ENCODE data around the gene MAD1L1.

MAD1L1 gene

GRCh38 chr7:2205036-2205780 is 27.5 kb downstream of the MAD1L1 start:
- no peak overlapping the region for H3K27ac ChIP-seq (ENCODE audit: low read depth, low read length)
- no peaks in the 10 kb centered on the region for H3K27me3 ChIP-seq (ENCODE audit: control insufficient read depth in 5 of 5, insufficient read depth in 4 of 5, low read length in 5 of 5)
- no peaks in the 10 kb centered on the region for H3K9me3 ChIP-seq (ENCODE audit: control insufficient read depth in 5 of 5, low read length in 5 of 5)
- no peak overlapping the region for H3K9ac ChIP-seq (ENCODE audit: low read length in 5 of 5)
- peaks cover 0 to 10% (median 7%) of the 10 kb centered on the region in 5 donors for H3K4me1 ChIP-seq (ENCODE audit: control insufficient read depth in 5 of 5, insufficient read depth in 5 of 5, low read length in 5 of 5)
- peaks cover 3 to 47% (median 34%) of the 10 kb centered on the region in 5 donors for H3K36me3 ChIP-seq (ENCODE audit: control insufficient read depth in 5 of 5, insufficient read depth in 5 of 5, low read length in 5 of 5)
- H3K4me3 ChIP-seq (ENCODE audit: low read depth in 1 of 5, low read length in 5 of 5), result no peak overlapping the region

- Histone ChIP-seq H3K4me3 (ENCODE audit: low read depth in 1 of 5, low read length in 5 of 5) (no peak overlapping the region), H3K9ac (ENCODE audit: low read length in 5 of 5) (no peak overlapping the region), H3K27me3 (ENCODE audit: control insufficient read depth in 5 of 5, insufficient read depth in 4 of 5, low read length in 5 of 5) (no peaks in the 10 kb centered on the region), H3K36me3 (ENCODE audit: control insufficient read depth in 5 of 5, insufficient read depth in 5 of 5, low read length in 5 of 5) (peaks cover 3 to 55% (median 42%) of the 10 kb centered on the region in 5 donors), H3K27ac (ENCODE audit: low read depth, low read length) (no peak overlapping the region), H3K4me1 (ENCODE audit: control insufficient read depth in 5 of 5, insufficient read depth in 5 of 5, low read length in 5 of 5) (peaks cover 0 to 10% (median 7%) of the 10 kb centered on the region in 5 donors), H3K9me3 (ENCODE audit: control insufficient read depth in 5 of 5, low read length in 5 of 5) (no peaks in the 10 kb centered on the region)
These were observed 28.3 kb downstream of the MAD1L1 start for GRCh38 chr7:2204446-2204845.

- H3K36me3 ChIP-seq (ENCODE audit: control insufficient read depth in 5 of 5, insufficient read depth in 5 of 5, low read length in 5 of 5), result peaks cover 3 to 58% (median 47%) of the 10 kb centered on the region in 5 donors
- no peak overlapping the region for H3K9ac ChIP-seq (ENCODE audit: low read length in 5 of 5)
- no peaks in the 10 kb centered on the region for H3K9me3 ChIP-seq (ENCODE audit: control insufficient read depth in 5 of 5, low read length in 5 of 5)
- H3K4me3 ChIP-seq (ENCODE audit: low read depth in 1 of 5, low read length in 5 of 5), result no peak overlapping the region
- H3K27ac ChIP-seq (ENCODE audit: low read depth, low read length), result no peak overlapping the region
- peaks cover 0 to 10% (median 7%) of the 10 kb centered on the region in 5 donors for H3K4me1 ChIP-seq (ENCODE audit: control insufficient read depth in 5 of 5, insufficient read depth in 5 of 5, low read length in 5 of 5)
- no peaks in the 10 kb centered on the region for H3K27me3 ChIP-seq (ENCODE audit: control insufficient read depth in 5 of 5, insufficient read depth in 4 of 5, low read length in 5 of 5)
These were observed 28.9 kb downstream of the MAD1L1 start for GRCh38 chr7:2203766-2204300.

- Histone ChIP-seq H3K9me3 (ENCODE audit: control insufficient read depth in 5 of 5, low read length in 5 of 5) (no peaks in the 10 kb centered on the region), H3K27me3 (ENCODE audit: control insufficient read depth in 5 of 5, insufficient read depth in 4 of 5, low read length in 5 of 5) (no peaks in the 10 kb centered on the region), H3K4me3 (ENCODE audit: low read depth in 1 of 5, low read length in 5 of 5) (no peak overlapping the region), H3K4me1 (ENCODE audit: control insufficient read depth in 5 of 5, insufficient read depth in 5 of 5, low read length in 5 of 5) (peaks cover 0 to 10% (median 7%) of the 10 kb centered on the region in 5 donors), H3K9ac (ENCODE audit: low read length in 5 of 5) (no peak overlapping the region), H3K27ac (ENCODE audit: low read depth, low read length) (no peak overlapping the region), H3K36me3 (ENCODE audit: control insufficient read depth in 5 of 5, insufficient read depth in 5 of 5, low read length in 5 of 5) (peaks cover 3 to 57% (median 47%) of the 10 kb centered on the region in 5 donors)
These were observed 29.6 kb downstream of the MAD1L1 start for GRCh38 chr7:2202901-2203765.

GRCh38 chr7:2202361-2202761 is 30.4 kb downstream of the MAD1L1 start:
- Histone ChIP-seq H3K9ac (ENCODE audit: low read length in 5 of 5) (no peak overlapping the region), H3K4me3 (ENCODE audit: low read depth in 1 of 5, low read length in 5 of 5) (no peak overlapping the region), H3K36me3 (ENCODE audit: control insufficient read depth in 5 of 5, insufficient read depth in 5 of 5, low read length in 5 of 5) (peaks cover 0 to 52% (median 39%) of the 10 kb centered on the region in 5 donors), H3K27ac (ENCODE audit: low read depth, low read length) (no peak overlapping the region), H3K9me3 (ENCODE audit: control insufficient read depth in 5 of 5, low read length in 5 of 5) (no peaks in the 10 kb centered on the region), H3K4me1 (ENCODE audit: control insufficient read depth in 5 of 5, insufficient read depth in 5 of 5, low read length in 5 of 5) (peaks cover 0 to 10% (median 7%) of the 10 kb centered on the region in 5 donors), H3K27me3 (ENCODE audit: control insufficient read depth in 5 of 5, insufficient read depth in 4 of 5, low read length in 5 of 5) (no peaks in the 10 kb centered on the region)

GRCh38 chr7:2201686-2202360 is 30.9 kb downstream of the MAD1L1 start:
- Histone ChIP-seq H3K27me3 (ENCODE audit: control insufficient read depth in 5 of 5, insufficient read depth in 4 of 5, low read length in 5 of 5) (no peaks in the 10 kb centered on the region), H3K36me3 (ENCODE audit: control insufficient read depth in 5 of 5, insufficient read depth in 5 of 5, low read length in 5 of 5) (peaks cover 0 to 53% (median 39%) of the 10 kb centered on the region in 5 donors)

GRCh38 chr7:2201128-2201527 is 31.6 kb downstream of the MAD1L1 start:
- Histone ChIP-seq H3K9ac (ENCODE audit: low read length in 5 of 5) (no peak overlapping the region), H3K27ac (ENCODE audit: low read depth, low read length) (no peak overlapping the region), H3K4me1 (ENCODE audit: control insufficient read depth in 5 of 5, insufficient read depth in 5 of 5, low read length in 5 of 5) (peaks cover 0 to 10% (median 7%) of the 10 kb centered on the region in 5 donors), H3K4me3 (ENCODE audit: low read depth in 1 of 5, low read length in 5 of 5) (no peak overlapping the region), H3K36me3 (ENCODE audit: control insufficient read depth in 5 of 5, insufficient read depth in 5 of 5, low read length in 5 of 5) (peaks cover 0 to 60% (median 44%) of the 10 kb centered on the region in 5 donors), H3K9me3 (ENCODE audit: control insufficient read depth in 5 of 5, low read length in 5 of 5) (peaks cover 0 to 1% (median 0%) of the 10 kb centered on the region in 5 donors), H3K27me3 (ENCODE audit: control insufficient read depth in 5 of 5, insufficient read depth in 4 of 5, low read length in 5 of 5) (no peaks in the 10 kb centered on the region)

More at GRCh38 chr7:2201686-2202360, 30.9 kb downstream of the MAD1L1 start:
- Histone ChIP-seq H3K9ac (ENCODE audit: low read length in 5 of 5) (no peak overlapping the region), H3K4me1 (ENCODE audit: control insufficient read depth in 5 of 5, insufficient read depth in 5 of 5, low read length in 5 of 5) (peaks cover 0 to 10% (median 7%) of the 10 kb centered on the region in 5 donors), H3K9me3 (ENCODE audit: control insufficient read depth in 5 of 5, low read length in 5 of 5) (no peaks in the 10 kb centered on the region), H3K27ac (ENCODE audit: low read depth, low read length) (no peak overlapping the region), H3K4me3 (ENCODE audit: low read depth in 1 of 5, low read length in 5 of 5) (no peak overlapping the region)

- Histone ChIP-seq H3K9ac (ENCODE audit: low read length in 5 of 5) (no peak overlapping the region), H3K9me3 (ENCODE audit: control insufficient read depth in 5 of 5, low read length in 5 of 5) (peaks cover 0 to 7% (median 2%) of the 10 kb centered on the region in 5 donors), H3K4me1 (ENCODE audit: control insufficient read depth in 5 of 5, insufficient read depth in 5 of 5, low read length in 5 of 5) (peaks cover 0 to 10% (median 7%) of the 10 kb centered on the region in 5 donors), H3K36me3 (ENCODE audit: control insufficient read depth in 5 of 5, insufficient read depth in 5 of 5, low read length in 5 of 5) (peaks cover 0 to 65% (median 50%) of the 10 kb centered on the region in 5 donors), H3K4me3 (ENCODE audit: low read depth in 1 of 5, low read length in 5 of 5) (no peak overlapping the region), H3K27me3 (ENCODE audit: control insufficient read depth in 5 of 5, insufficient read depth in 4 of 5, low read length in 5 of 5) (no peaks in the 10 kb centered on the region), H3K27ac (ENCODE audit: low read depth, low read length) (no peak overlapping the region)
These were observed 32.2 kb downstream of the MAD1L1 start for GRCh38 chr7:2200584-2200980.

GRCh38 chr7:2199956-2200583 is 32.7 kb downstream of the MAD1L1 start:
- no peak overlapping the region for H3K27ac ChIP-seq (ENCODE audit: low read depth, low read length)
- peaks cover 0 to 69% (median 54%) of the 10 kb centered on the region in 5 donors for H3K36me3 ChIP-seq (ENCODE audit: control insufficient read depth in 5 of 5, insufficient read depth in 5 of 5, low read length in 5 of 5)
- no peak overlapping the region for H3K9ac ChIP-seq (ENCODE audit: low read length in 5 of 5)
- peaks cover 0 to 12% (median 5%) of the 10 kb centered on the region in 5 donors for H3K9me3 ChIP-seq (ENCODE audit: control insufficient read depth in 5 of 5, low read length in 5 of 5)
- H3K27me3 ChIP-seq (ENCODE audit: control insufficient read depth in 5 of 5, insufficient read depth in 4 of 5, low read length in 5 of 5), result no peaks in the 10 kb centered on the region
- peaks cover 0 to 7% (median 4%) of the 10 kb centered on the region in 5 donors for H3K4me1 ChIP-seq (ENCODE audit: control insufficient read depth in 5 of 5, insufficient read depth in 5 of 5, low read length in 5 of 5)
- H3K4me3 ChIP-seq (ENCODE audit: low read depth in 1 of 5, low read length in 5 of 5), result no peak overlapping the region

Data from subcutaneous abdominal adipose tissue (tissue), 5 donors.